ENCODE measurements around the gene MKLN1. TPM values are rescaled to one million over a fixed set of nuclear protein-coding genes. Genes with fewer than 3 reads are reported as not detected.
"Not testable (repeated sequence)": the region's sequence is repeated elsewhere in the genome, so short reads cannot be mapped to it uniquely, and the experiment has no call there.

MKLN1 gene
- total and polyA plus RNA-seq, 7 experiments from 2014 or later: 30.8 to 69.8 (median 56.7) TPM

DNA sequence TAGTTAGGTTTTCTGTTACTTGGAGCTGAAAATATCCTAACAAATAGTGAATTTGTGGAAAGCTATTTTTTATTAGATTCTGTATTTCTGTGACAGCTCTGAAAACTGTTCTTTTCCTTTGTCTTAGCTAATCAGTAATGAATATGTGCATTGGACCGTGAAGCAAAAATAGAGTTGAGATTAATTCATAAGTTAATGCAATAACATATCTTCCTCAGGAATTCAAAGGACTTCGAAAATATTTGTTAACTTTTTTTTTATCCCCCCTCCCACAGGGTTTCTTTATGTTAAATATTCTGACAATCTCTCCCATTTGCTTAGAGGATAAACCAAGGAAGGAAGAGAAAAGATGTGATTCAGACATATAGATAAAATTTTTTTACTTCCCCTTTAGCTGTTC lies 127.3 kb downstream of the MKLN1 start:
- no peak for ATAC-seq
- Mint-ChIP-seq H3K4me3 (no peak overlapping the region), H3K9me3 (no peaks in the 10 kb centered on the region), H3K27ac (no peak overlapping the region), H3K4me1 (peaks cover 0 to 7% (median 3%) of the 10 kb centered on the region in 7 donors), H3K36me3 (peaks cover 6 to 43% (median 34%) of the 10 kb centered on the region in 5 donors), H3K27me3 (no peaks in the 10 kb centered on the region)
- H3K36me3 ChIP-seq (ENCODE audit: control insufficient read depth in 2 of 3, insufficient read depth in 3 of 3, low read length in 3 of 3): peaks cover 0 to 6% (median 0%) of the 10 kb centered on the region in 3 experiments
- H3K4me3 ChIP-seq (ENCODE audit: low read length): no peak overlapping the region
- CTCF ChIA-PET: interaction anchor here (0.5 to 0.6 kb wide), 2 partner anchors 27 to 59 kb away, joined by 4 to 6 read pairs; no protein-coding TSS in a partner anchor
- no peaks in the 10 kb centered on the region for H3K27me3 ChIP-seq (ENCODE audit: control insufficient read depth in 2 of 2, insufficient read depth in 2 of 2, low read length in 2 of 2)
- H3K27ac ChIP-seq (ENCODE audit: low read depth, low read length): no peak overlapping the region
- H3K4me1 ChIP-seq (ENCODE audit: control insufficient read depth in 2 of 2, insufficient read depth in 2 of 2, low read length in 2 of 2): no peaks in the 10 kb centered on the region
- intact Hi-C loops (cut with micrococcal nuclease): no loop called here
- POLR2A ChIA-PET: interaction anchor here (0.7 kb wide), 1 partner anchor 16 kb away, joined by 4 read pairs; no protein-coding TSS in a partner anchor
- H3K9me3 ChIP-seq (ENCODE audit: control insufficient read depth in 2 of 3, low read length in 3 of 3): no peaks in the 10 kb centered on the region
- no peak for DNase-seq

DNA sequence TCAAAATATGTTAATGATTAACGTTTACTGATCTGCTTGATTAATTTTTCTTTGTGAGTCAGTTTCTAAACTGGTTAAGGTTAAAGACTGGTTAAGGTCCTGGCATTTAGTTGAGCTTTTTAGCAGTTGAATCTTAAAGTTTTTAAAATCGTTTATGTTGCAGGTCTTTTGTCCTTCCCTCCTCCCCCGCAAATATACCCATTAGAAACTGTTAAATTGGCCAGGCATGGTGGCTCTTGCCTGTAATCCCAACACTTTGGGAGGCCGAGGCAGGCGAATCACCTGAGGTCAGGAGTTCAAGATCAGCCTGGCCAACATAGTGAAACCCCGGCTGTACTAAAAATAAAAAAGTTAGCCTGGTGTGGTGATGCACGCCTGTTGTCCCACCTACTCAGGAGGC lies 127.9 kb downstream of the MKLN1 start:
- CTCF ChIA-PET: interaction anchor here (0.6 kb wide), 1 partner anchor 58 kb away, joined by 4 read pairs; no protein-coding TSS in a partner anchor
- Mint-ChIP-seq H3K9me3 (no peaks in the 10 kb centered on the region), H3K27ac (no peak overlapping the region), H3K4me1 (peaks cover 0 to 7% (median 3%) of the 10 kb centered on the region in 7 donors), H3K4me3 (no peak overlapping the region), H3K36me3 (peaks cover 5 to 45% (median 32%) of the 10 kb centered on the region in 5 donors), H3K27me3 (no peaks in the 10 kb centered on the region)
- no peak overlapping the region for H3K4me3 ChIP-seq (ENCODE audit: low read length)
- peaks cover 0 to 3% (median 0%) of the 10 kb centered on the region in 3 experiments for H3K36me3 ChIP-seq (ENCODE audit: control insufficient read depth in 2 of 3, insufficient read depth in 3 of 3, low read length in 3 of 3)
- POLR2A ChIA-PET: interaction anchor here (0.7 kb wide), 1 partner anchor 16 kb away, joined by 4 read pairs; no protein-coding TSS in a partner anchor
- DNase-seq (no peak), ATAC-seq (no peak)
- H3K27me3 ChIP-seq (ENCODE audit: control insufficient read depth in 2 of 2, insufficient read depth in 2 of 2, low read length in 2 of 2): no peaks in the 10 kb centered on the region
- no peak overlapping the region for H3K27ac ChIP-seq (ENCODE audit: low read depth, low read length)
- no peaks in the 10 kb centered on the region for H3K9me3 ChIP-seq (ENCODE audit: control insufficient read depth in 2 of 3, low read length in 3 of 3)
- no peaks in the 10 kb centered on the region for H3K4me1 ChIP-seq (ENCODE audit: control insufficient read depth in 2 of 2, insufficient read depth in 2 of 2, low read length in 2 of 2)
- intact Hi-C loops (cut with micrococcal nuclease): no loop called here

DNA sequence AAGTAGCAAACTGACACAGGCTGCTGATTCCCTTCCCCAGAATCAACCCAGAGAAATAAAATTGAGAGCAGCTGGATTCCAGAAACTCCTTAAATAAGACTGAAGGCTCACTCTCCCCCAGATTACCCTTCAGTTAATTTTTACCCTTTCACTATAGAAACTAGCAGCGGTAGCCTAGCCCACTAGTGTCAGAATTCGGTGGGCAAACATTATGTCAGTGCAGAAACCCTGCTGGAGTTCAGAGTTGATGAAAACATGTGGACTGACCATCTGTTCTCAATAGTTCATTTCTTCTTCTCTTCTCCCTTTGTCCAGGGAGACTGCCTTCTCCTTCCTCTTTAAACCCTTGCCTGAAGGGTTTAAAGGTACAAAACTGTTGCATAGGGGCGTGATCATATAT lies 128.7 kb downstream of the MKLN1 start:
- H3K4me3 ChIP-seq (ENCODE audit: low read length): no peak overlapping the region
- H3K4me1 Mint-ChIP-seq: peaks cover 0 to 7% (median 3%) of the 10 kb centered on the region in 7 donors
- intact Hi-C loops (cut with micrococcal nuclease): no loop called here
- ATAC-seq: no peak
- CTCF ChIA-PET: interaction anchor here (0.7 kb wide), 1 partner anchor 58 kb away, joined by 3 read pairs; no protein-coding TSS in a partner anchor
- H3K27me3 Mint-ChIP-seq: no peaks in the 10 kb centered on the region
- H3K36me3 Mint-ChIP-seq: peaks cover 5 to 47% (median 28%) of the 10 kb centered on the region in 5 donors
- no peaks in the 10 kb centered on the region for H3K9me3 Mint-ChIP-seq
- no peak overlapping the region for H3K4me3 Mint-ChIP-seq
- no peak overlapping the region for H3K27ac ChIP-seq (ENCODE audit: low read depth, low read length)
- peak overlapping the region in 1 of 9 donors; percentile 10 for H3K27ac Mint-ChIP-seq
- POLR2A ChIA-PET: interaction anchor here (0.6 kb wide), 1 partner anchor 12 kb away, joined by 4 read pairs; no protein-coding TSS in a partner anchor
- no peaks in the 10 kb centered on the region for H3K4me1 ChIP-seq (ENCODE audit: control insufficient read depth in 2 of 2, insufficient read depth in 2 of 2, low read length in 2 of 2)
- H3K36me3 ChIP-seq (ENCODE audit: control insufficient read depth in 2 of 3, insufficient read depth in 3 of 3, low read length in 3 of 3): no peaks in the 10 kb centered on the region
- DNase-seq: no peak
- H3K27me3 ChIP-seq (ENCODE audit: control insufficient read depth in 2 of 2, insufficient read depth in 2 of 2, low read length in 2 of 2): no peaks in the 10 kb centered on the region
- H3K9me3 ChIP-seq (ENCODE audit: control insufficient read depth in 2 of 3, low read length in 3 of 3): no peaks in the 10 kb centered on the region

DNA sequence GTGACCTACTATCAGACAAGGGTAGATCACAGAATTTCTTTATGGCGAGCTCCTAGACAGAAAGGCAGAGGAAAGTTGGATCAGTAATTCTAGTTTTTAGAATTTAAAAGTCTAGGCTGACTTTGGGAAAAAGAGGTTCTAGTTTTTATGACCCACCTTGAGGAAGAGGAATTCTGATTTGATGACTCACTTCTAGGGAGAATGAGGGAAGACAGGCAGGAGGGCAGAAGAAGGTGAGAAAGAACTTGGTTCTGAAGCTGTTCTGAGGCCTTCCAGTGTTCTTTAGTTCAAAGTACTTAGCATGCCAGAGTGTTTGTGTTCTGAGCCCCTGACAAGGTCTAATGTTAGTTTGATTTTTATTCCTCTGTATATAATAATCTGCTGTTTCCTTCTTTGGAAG lies 131.6 kb downstream of the MKLN1 start:
- H3K4me1 ChIP-seq (ENCODE audit: control insufficient read depth in 2 of 2, insufficient read depth in 2 of 2, low read length in 2 of 2): no peaks in the 10 kb centered on the region
- no peak overlapping the region for H3K4me3 Mint-ChIP-seq
- no peaks in the 10 kb centered on the region for H3K9me3 Mint-ChIP-seq
- peak overlapping the region in 3 of 9 donors; percentile 45 to 65 (median 65) for H3K27ac Mint-ChIP-seq
- H3K4me3 ChIP-seq (ENCODE audit: low read length): no peak overlapping the region
- ChIA-PET CTCF (no interaction called here), POLR2A (no interaction called here)
- peaks cover 0 to 10% (median 0%) of the 10 kb centered on the region in 3 experiments for H3K36me3 ChIP-seq (ENCODE audit: control insufficient read depth in 2 of 3, insufficient read depth in 3 of 3, low read length in 3 of 3)
- ATAC-seq: no peak
- H3K36me3 Mint-ChIP-seq: peaks cover 5 to 55% (median 35%) of the 10 kb centered on the region in 5 donors
- DNase-seq: no peak
- no peaks in the 10 kb centered on the region for H3K27me3 ChIP-seq (ENCODE audit: control insufficient read depth in 2 of 2, insufficient read depth in 2 of 2, low read length in 2 of 2)
- no peaks in the 10 kb centered on the region for H3K9me3 ChIP-seq (ENCODE audit: control insufficient read depth in 2 of 3, low read length in 3 of 3)
- H3K4me1 Mint-ChIP-seq: peaks cover 0 to 7% (median 3%) of the 10 kb centered on the region in 7 donors
- H3K27ac ChIP-seq (ENCODE audit: low read depth, low read length): no peak overlapping the region
- intact Hi-C loops (cut with micrococcal nuclease): no loop called here
- no peaks in the 10 kb centered on the region for H3K27me3 Mint-ChIP-seq

GRCh38 chr7:131462059-131462458 lies 134.4 kb downstream of the MKLN1 start:
- peaks cover 0 to 29% (median 6%) of the 10 kb centered on the region in 3 experiments for H3K36me3 ChIP-seq (ENCODE audit: control insufficient read depth in 2 of 3, insufficient read depth in 3 of 3, low read length in 3 of 3)
- DNase-seq (no peak), ATAC-seq (no peak)
- Mint-ChIP-seq H3K27ac (no peak overlapping the region), H3K4me3 (no peak overlapping the region), H3K36me3 (peaks cover 9 to 51% (median 31%) of the 10 kb centered on the region in 5 donors), H3K4me1 (peaks cover 0 to 7% (median 2%) of the 10 kb centered on the region in 7 donors), H3K27me3 (no peaks in the 10 kb centered on the region), H3K9me3 (no peaks in the 10 kb centered on the region)
- intact Hi-C loops (cut with micrococcal nuclease): no loop called here
- H3K4me1 ChIP-seq (ENCODE audit: control insufficient read depth in 2 of 2, insufficient read depth in 2 of 2, low read length in 2 of 2): no peaks in the 10 kb centered on the region
- H3K9me3 ChIP-seq (ENCODE audit: control insufficient read depth in 2 of 3, low read length in 3 of 3): no peaks in the 10 kb centered on the region
- no peaks in the 10 kb centered on the region for H3K27me3 ChIP-seq (ENCODE audit: control insufficient read depth in 2 of 2, insufficient read depth in 2 of 2, low read length in 2 of 2)
- no peak overlapping the region for H3K27ac ChIP-seq (ENCODE audit: low read depth, low read length)
- no peak overlapping the region for H3K4me3 ChIP-seq (ENCODE audit: low read length)
- ChIA-PET CTCF (no interaction called here), POLR2A (no interaction called here)

GRCh38 chr7:131462715-131463114 lies 135.0 kb downstream of the MKLN1 start:
- peaks cover 0 to 35% (median 6%) of the 10 kb centered on the region in 3 experiments for H3K36me3 ChIP-seq (ENCODE audit: control insufficient read depth in 2 of 3, insufficient read depth in 3 of 3, low read length in 3 of 3)
- CTCF ChIA-PET; H3K9me3 Mint-ChIP-seq; H3K27me3 Mint-ChIP-seq; H3K27ac ChIP-seq (ENCODE audit: low read depth, low read length); intact Hi-C loops (cut with micrococcal nuclease); H3K27me3 ChIP-seq (ENCODE audit: control insufficient read depth in 2 of 2, insufficient read depth in 2 of 2, low read length in 2 of 2); H3K4me1 ChIP-seq (ENCODE audit: control insufficient read depth in 2 of 2, insufficient read depth in 2 of 2, low read length in 2 of 2); H3K4me1 Mint-ChIP-seq; H3K9me3 ChIP-seq (ENCODE audit: control insufficient read depth in 2 of 3, low read length in 3 of 3); ATAC-seq; H3K4me3 ChIP-seq (ENCODE audit: low read length); POLR2A ChIA-PET; DNase-seq; H3K4me3 Mint-ChIP-seq: not testable (repeated sequence)
- Mint-ChIP-seq H3K36me3 (peaks cover 14 to 53% (median 32%) of the 10 kb centered on the region in 5 donors), H3K27ac (peak overlapping the region in 1 of 9 donors; percentile 36)
